B cell (primary cell): ENCODE measurements around the gene CCL19.

Source experiments
- EZH2 ChIP-seq: IDR thresholded peaks from 2 replicates; pipeline ENCODE4 v1.6.1; 2012; ENCODE audit warnings: borderline replicate concordance, low read depth, mild to moderate bottlenecking, moderate library complexity, low read length; ENCODE audit not compliant: insufficient read depth, poor library complexity, severe bottlenecking
- TF ChIP-seq, protein P1 (sequence below): fragments of 200-600 bp; IDR thresholded peaks from one replicate; pipeline ENCODE4 v1.8.0; 2022; ENCODE audit warnings: antibody characterized with exemption, mild to moderate bottlenecking

- TF ChIP-seq, protein P1, sequence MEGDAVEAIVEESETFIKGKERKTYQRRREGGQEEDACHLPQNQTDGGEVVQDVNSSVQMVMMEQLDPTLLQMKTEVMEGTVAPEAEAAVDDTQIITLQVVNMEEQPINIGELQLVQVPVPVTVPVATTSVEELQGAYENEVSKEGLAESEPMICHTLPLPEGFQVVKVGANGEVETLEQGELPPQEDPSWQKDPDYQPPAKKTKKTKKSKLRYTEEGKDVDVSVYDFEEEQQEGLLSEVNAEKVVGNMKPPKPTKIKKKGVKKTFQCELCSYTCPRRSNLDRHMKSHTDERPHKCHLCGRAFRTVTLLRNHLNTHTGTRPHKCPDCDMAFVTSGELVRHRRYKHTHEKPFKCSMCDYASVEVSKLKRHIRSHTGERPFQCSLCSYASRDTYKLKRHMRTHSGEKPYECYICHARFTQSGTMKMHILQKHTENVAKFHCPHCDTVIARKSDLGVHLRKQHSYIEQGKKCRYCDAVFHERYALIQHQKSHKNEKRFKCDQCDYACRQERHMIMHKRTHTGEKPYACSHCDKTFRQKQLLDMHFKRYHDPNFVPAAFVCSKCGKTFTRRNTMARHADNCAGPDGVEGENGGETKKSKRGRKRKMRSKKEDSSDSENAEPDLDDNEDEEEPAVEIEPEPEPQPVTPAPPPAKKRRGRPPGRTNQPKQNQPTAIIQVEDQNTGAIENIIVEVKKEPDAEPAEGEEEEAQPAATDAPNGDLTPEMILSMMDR, result no peak
- no peak for TF ChIP-seq EZH2
Observed at GRCh38 chr9:34663303-34663605, 27.8 kb downstream of the CCL19 start.
